HG03135 (cell line): ENCODE data around the gene ADRA1B.

ENCODE experiments used
- ATAC-seq: cut with Tn5 transposase; IDR thresholded peaks from one replicate; pipeline ENCODE4 v1.9.1; 2021; ENCODE audit warnings: mild to moderate bottlenecking, moderate library complexity; ENCODE audit not compliant: unreplicated experiment

The ADRA1B gene

DNA sequence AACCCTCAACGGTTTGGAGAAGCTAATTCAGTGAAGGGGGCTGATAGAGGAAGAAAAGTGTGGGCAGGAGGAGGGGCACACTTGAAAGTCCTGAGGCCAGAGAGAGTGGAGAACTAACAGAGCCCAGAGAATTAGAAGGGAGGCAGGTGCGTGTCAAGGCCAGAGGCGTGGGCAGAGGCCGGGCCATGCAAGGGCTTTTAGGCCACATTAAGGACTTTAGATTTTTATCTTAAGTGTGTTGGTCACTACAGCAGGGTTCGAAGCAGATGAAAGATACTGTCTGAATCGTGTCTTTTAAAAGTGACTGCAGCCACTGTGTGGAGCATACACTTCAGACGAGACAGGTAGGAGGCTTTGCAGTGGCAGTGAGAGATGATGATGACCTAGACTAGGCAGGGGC, 6.7 kb downstream of the ADRA1B start:
- no peak for ATAC-seq

DNA sequence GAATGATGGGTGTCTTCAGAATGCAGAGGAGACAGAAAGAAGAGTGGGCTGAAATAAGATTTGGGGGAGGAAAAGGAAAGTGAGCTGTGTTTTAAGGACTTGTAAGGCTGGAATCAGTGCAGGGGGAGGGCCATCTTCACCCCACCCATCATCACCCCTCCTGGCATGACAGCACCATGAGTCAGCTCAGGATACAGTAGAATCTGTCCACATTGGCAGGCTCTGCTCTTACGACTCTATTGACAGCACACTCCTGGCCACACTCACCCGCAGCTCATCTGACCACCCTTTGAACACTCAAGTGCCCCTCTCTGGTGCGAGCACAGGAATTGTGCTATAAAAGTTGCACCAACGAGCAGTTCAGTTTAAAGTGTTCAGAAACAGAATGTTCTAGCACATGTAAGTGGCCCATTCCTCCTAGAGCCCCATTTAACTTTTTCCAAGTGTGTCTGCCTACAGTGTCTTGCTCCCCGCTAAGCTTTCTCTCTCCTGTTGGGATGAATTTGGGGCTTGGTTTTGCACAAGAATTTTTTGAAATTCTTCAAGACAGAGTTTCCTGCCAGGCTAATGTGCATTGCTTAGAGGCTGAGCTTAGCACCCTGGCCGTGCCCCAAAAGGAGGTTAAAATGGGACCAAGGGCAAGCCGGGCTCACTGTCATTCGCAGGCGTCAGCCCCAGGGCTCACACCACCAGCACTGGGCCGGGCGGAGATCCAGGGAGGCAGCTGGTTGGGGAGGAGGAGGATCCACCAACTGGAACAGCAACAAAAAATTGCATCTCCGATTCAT, 12.0 kb downstream of the ADRA1B start:
- no peak for ATAC-seq

GRCh38 chr5:159929176-159929575, 12.9 kb downstream of the ADRA1B start:
- ATAC-seq = no peak

GRCh38 chr5:159933531-159934485, 17.5 kb downstream of the ADRA1B start:
- no peak for ATAC-seq

DNA sequence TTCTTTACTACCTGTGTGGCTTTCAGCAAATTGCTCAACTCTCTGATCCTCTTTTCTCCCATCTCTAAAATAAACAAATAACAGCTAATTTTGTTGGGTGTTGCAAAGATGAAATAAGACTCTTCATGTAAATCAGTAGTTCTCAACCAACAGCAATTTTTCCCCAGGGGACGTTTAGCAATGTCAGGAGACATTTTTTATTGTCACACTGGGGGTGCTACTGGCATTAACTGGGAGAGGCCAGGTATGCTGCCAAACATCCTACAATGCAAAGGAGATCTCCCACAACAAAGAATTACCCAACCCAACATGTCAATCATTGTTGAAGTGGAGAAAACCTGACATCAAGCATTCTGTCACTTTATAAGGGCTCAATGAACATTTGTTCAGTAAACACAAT, 19.7 kb downstream of the ADRA1B start:
- no peak for ATAC-seq

- ATAC-seq = no peak
Observed at GRCh38 chr5:159936686-159937329, 20.5 kb downstream of the ADRA1B start.

DNA sequence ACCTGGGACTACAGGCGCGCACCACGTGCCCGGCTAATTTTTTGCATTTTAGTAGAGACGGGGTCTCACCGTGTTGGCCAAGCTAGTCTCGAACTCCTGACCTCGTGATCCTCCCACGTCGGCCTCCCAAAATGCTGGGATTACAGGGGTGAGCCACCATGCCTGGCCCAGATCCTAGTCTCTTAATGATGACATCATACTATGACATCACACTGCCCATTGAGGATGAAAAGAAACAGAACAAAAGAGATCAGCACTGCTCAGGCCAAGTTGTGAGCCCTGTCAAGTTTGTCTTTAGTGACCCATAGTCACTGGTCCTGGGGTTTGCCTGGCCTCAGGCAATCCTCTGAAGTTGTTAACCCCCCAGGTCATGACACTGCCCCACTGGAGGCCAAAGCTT, 21.3 kb downstream of the ADRA1B start:
- no peak for ATAC-seq

GRCh38 chr5:159943326-159943725, 27.0 kb downstream of the ADRA1B start:
- ATAC-seq = no peak

DNA sequence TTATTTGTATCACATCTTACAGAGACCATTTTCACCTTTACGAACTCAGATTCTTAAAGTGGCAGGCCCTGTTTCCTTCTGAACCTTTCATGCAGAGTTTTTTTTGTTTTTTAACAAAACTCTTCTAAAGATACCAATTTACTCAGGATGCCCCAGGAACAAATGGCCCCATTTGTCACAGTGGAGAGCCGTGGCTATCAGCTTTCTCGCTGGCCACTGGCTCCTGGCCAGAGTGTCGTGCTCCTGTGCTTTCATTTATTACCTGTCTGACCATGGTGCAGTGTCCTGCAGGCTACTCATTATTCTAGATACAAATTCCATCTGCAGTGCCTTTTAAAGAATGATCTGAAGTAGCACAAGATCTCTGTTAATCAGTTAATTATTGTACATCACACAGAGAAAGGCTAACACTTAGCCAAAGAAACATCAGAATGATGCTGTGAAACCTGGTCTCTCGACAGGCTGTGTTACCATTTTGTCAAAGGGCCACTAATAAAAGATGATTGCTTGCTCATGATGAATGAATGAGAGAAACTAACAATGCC, 27.8 kb downstream of the ADRA1B start:
- no peak for ATAC-seq

DNA sequence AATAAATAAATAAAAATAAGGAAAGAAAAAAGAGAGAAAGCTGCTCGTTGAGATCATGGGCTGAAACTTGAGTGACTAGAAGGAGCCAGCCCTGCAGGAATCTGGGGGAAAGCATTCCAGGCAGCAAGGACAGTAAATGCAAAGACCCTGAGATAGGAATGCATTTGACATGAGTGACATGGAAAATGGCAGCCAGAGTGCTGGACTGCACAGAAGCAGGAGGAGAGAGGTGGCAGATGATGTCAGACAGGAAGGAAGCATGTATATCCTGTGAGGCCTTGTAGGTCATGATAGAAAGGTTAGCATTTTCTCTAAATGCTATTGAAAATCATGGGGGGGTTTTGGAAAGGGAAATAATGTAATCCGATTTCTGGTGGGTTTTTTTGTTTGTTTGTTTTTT, 29.1 kb downstream of the ADRA1B start:
- ATAC-seq = no peak

- no peak for ATAC-seq
Observed at GRCh38 chr5:159947708-159948358, 31.6 kb downstream of the ADRA1B start.

GRCh38 chr5:159951387-159951786, 35.1 kb downstream of the ADRA1B start:
- ATAC-seq = no peak

DNA sequence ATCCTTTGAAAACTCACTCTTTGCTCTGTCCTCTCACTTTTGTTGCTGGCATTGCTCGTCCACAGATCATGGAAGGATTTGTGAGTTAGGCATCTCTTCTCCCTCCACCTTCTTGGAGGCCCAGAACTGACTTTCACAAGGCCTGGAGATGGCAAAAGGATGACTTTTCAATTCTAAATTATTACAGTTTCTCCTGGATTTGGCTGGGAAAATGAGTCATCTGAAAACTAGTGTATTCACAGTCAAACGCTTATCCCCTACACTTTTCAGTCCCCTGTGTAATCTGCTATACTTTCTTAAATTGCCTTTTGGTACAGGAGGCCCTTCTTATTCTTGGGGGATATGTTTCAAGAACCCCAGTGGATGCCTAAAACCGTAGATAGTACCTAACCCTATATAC, 35.6 kb downstream of the ADRA1B start:
- ATAC-seq = no peak

GRCh38 chr5:159953609-159954008, 37.3 kb downstream of the ADRA1B start:
- no peak for ATAC-seq

DNA sequence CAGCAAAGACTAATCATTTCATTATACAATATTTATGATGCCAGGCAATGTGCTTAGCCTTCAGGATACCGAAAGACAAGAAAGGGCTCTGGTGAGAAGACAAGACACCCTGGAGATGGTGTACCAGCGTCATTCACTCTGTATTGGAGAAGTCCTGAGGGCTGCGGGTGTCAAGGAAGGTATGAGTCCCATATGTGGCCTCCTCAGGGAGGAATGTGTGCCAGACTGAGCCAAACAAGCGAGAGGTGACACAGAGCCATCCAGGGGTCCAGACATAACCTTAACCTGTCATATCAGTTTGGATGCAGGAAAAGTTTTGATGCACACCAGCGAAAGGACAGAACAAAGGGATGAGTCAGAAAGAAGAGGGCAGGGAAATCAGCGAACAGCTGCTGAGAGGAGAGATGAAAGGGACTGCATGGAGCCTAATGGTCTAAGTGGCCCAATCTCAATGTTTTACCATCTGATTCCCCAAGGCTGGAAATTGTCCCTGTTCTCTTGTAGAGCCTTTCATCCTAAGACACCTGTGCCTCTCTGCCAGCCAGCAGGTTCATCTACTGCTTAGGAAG, 38.9 kb downstream of the ADRA1B start:
- ATAC-seq = no peak

GRCh38 chr5:159956074-159956473, 39.8 kb downstream of the ADRA1B start:
- ATAC-seq = no peak

- no peak for ATAC-seq
Observed at GRCh38 chr5:159961176-159962160, 45.2 kb downstream of the ADRA1B start.

DNA sequence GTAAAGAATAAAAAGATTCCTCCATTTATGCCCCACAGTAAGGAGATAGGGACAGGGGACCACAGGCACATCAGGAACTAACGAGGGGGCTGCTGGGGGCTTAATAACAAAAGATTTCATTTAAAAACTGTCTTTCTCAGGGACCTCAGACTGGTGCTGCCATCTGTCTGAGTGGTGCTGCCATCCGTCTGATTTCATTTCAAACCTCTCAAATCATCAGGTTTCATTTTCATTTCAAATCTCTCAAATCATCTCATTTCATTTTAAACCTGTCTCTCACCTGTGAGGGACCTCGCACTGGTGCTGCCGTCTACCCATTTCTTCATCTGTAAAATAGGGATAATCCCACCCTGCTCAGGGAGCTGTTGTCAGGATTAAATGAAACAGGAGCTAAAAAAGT, 45.9 kb downstream of the ADRA1B start:
- no peak for ATAC-seq

- ATAC-seq = no peak
Observed at GRCh38 chr5:159963935-159964334, 47.7 kb downstream of the ADRA1B start.
